Right lobe of liver (tissue), 4 donors: ENCODE measurements around the gene HES4.

Experiments used
- POLR2A ChIP-seq: fragments of 450-650 bp; IDR thresholded peaks from one replicate; pipeline ENCODE4 v1.6.1; 2017; ENCODE audit warnings: antibody characterized with exemption, mild to moderate bottlenecking
- TF ChIP-seq, protein P1 (sequence below), 4 donors: fragments of 200-600 bp in 3 of 4; fragments of 450-650 bp in 1 of 4; IDR thresholded peaks; one replicate each; pipeline versions ENCODE4 v1.5.1 to v1.8.0; 2016 to 2022; ENCODE audit warnings: antibody characterized with exemption in 4 of 4, mild to moderate bottlenecking in 2 of 4
- donor health status: DM: no; HTN: no; CAD: no.
- donor health status: DM: no; HTN: no; CAD: no.
- donor health status: DM: no; HTN: yes; CAD: no.

GRCh38 chr1:1044455-1045078 is 44.7 kb upstream of the HES4 start:
- TF ChIP-seq, protein P1, sequence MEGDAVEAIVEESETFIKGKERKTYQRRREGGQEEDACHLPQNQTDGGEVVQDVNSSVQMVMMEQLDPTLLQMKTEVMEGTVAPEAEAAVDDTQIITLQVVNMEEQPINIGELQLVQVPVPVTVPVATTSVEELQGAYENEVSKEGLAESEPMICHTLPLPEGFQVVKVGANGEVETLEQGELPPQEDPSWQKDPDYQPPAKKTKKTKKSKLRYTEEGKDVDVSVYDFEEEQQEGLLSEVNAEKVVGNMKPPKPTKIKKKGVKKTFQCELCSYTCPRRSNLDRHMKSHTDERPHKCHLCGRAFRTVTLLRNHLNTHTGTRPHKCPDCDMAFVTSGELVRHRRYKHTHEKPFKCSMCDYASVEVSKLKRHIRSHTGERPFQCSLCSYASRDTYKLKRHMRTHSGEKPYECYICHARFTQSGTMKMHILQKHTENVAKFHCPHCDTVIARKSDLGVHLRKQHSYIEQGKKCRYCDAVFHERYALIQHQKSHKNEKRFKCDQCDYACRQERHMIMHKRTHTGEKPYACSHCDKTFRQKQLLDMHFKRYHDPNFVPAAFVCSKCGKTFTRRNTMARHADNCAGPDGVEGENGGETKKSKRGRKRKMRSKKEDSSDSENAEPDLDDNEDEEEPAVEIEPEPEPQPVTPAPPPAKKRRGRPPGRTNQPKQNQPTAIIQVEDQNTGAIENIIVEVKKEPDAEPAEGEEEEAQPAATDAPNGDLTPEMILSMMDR (IDR thresholded peaks at IDR 0.05): no peak
- no peak for TF ChIP-seq POLR2A
